ENCODE measurements around the gene DDX46. TPM values are rescaled to one million over a fixed set of nuclear protein-coding genes. Genes with fewer than 3 reads are reported as not detected.

The DDX46 gene
- total and polyA plus RNA-seq, 3 donors from 2014 or later: 22.4 to 59.5 (median 53.0) TPM

GRCh38 chr5:134874831-134875655, 116.5 kb downstream of the DDX46 start:
- TF ChIP-seq, protein P1, sequence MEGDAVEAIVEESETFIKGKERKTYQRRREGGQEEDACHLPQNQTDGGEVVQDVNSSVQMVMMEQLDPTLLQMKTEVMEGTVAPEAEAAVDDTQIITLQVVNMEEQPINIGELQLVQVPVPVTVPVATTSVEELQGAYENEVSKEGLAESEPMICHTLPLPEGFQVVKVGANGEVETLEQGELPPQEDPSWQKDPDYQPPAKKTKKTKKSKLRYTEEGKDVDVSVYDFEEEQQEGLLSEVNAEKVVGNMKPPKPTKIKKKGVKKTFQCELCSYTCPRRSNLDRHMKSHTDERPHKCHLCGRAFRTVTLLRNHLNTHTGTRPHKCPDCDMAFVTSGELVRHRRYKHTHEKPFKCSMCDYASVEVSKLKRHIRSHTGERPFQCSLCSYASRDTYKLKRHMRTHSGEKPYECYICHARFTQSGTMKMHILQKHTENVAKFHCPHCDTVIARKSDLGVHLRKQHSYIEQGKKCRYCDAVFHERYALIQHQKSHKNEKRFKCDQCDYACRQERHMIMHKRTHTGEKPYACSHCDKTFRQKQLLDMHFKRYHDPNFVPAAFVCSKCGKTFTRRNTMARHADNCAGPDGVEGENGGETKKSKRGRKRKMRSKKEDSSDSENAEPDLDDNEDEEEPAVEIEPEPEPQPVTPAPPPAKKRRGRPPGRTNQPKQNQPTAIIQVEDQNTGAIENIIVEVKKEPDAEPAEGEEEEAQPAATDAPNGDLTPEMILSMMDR (IDR thresholded peaks at IDR 0.05): no peak
- TF ChIP-seq POLR2A (IDR thresholded peaks at IDR 0.05): no peak
- Histone ChIP-seq H3K4me3 (peak overlapping the region; percentile 85 to 91), H3K4me1 (peaks cover 6% of the 10 kb centered on the region), H3K9me3 (no peaks in the 10 kb centered on the region), H3K27me3 (no peaks in the 10 kb centered on the region), H3K36me3 (ENCODE audit: low read depth, missing control alignments) (no peaks in the 10 kb centered on the region), H3K27ac (peak overlapping the region; percentile 78 to 94)
- 3% methylated on average over 20 of the region's 20 CpGs for WGBS, 2 donors
- peak; percentile 80 for DNase-seq
- intact Hi-C loops (cut with DNase I; ENCODE audit: low total_unique reads): no loop called here

DNA sequence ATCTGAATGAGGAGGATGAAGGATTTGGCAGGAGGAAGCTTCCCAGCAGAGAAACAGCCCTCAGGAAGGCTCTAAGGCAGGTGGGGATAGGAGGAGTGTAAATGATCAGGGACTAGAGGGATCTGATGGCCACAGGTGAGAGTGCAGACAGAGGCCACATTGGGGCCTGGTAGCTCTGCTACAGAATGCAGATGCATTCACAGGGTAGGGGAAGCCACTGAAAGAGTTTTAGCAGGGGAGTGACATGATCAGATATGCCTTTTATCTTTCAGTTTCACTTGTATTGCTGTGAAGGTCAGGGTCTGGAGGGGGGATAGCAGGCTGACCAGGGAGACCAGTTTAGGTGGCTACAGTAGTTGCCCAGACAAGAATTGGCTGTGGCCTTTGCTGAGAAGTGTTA, 118.6 kb downstream of the DDX46 start:
- Histone ChIP-seq H3K36me3 (ENCODE audit: low read depth, missing control alignments) (no peaks in the 10 kb centered on the region), H3K9me3 (no peaks in the 10 kb centered on the region), H3K27ac (no peak overlapping the region), H3K27me3 (no peaks in the 10 kb centered on the region), H3K4me3 (no peak overlapping the region), H3K4me1 (peaks cover 6% of the 10 kb centered on the region)
- TF ChIP-seq, protein P1 (IDR thresholded peaks at IDR 0.05): no peak
- no peak for TF ChIP-seq POLR2A (IDR thresholded peaks at IDR 0.05)
- no peak for DNase-seq
- intact Hi-C loops (cut with DNase I; ENCODE audit: low total_unique reads): no loop called here

- no peak for DNase-seq
- TF ChIP-seq, protein P1 (IDR thresholded peaks at IDR 0.05): no peak
- TF ChIP-seq POLR2A (IDR thresholded peaks at IDR 0.05): no peak
- Histone ChIP-seq H3K9me3 (no peaks in the 10 kb centered on the region), H3K4me3 (no peak overlapping the region), H3K4me1 (peaks cover 6% of the 10 kb centered on the region), H3K27me3 (no peaks in the 10 kb centered on the region), H3K27ac (no peak overlapping the region), H3K36me3 (ENCODE audit: low read depth, missing control alignments) (no peaks in the 10 kb centered on the region)
- 84 to 92% methylated on average over 3 of the region's 3 CpGs for WGBS, 2 donors
- intact Hi-C loops (cut with DNase I; ENCODE audit: low total_unique reads): no loop called here
Observed at GRCh38 chr5:134878403-134878802, 119.8 kb downstream of the DDX46 start.

DNA sequence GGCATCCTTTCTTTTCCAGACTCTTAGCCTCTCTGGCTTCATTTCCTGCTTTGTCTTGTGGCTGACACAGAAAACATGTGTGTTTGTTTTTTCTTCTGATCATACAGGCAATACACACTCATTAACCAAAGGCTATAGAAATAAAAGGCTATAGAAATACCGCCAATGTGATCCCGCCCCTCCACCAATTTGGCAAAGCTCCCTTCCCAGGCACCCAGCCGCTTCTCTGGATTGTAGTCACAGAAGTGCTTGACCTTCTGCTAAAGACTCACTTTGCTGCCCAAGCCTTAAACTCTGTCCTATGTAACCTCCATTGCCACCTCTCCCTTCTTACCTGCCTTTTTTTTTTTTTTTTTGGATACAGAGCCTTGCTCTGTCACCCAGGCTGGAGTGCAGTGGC, 120.9 kb downstream of the DDX46 start:
- Histone ChIP-seq H3K9me3 (no peaks in the 10 kb centered on the region), H3K27me3 (no peaks in the 10 kb centered on the region), H3K27ac (no peak overlapping the region), H3K4me1 (peaks cover 6% of the 10 kb centered on the region), H3K4me3 (no peak overlapping the region), H3K36me3 (ENCODE audit: low read depth, missing control alignments) (no peaks in the 10 kb centered on the region)
- no peak for DNase-seq
- intact Hi-C loops (cut with DNase I; ENCODE audit: low total_unique reads): no loop called here
- WGBS, 2 donors: 82 to 92% methylated on average over 3 of the region's 3 CpGs
- no peak for TF ChIP-seq POLR2A (IDR thresholded peaks at IDR 0.05)
- TF ChIP-seq, protein P1 (IDR thresholded peaks at IDR 0.05): no peak

Small RNA genes lying within 50 kb of the gene (small RNA-seq; reads per million reads assigned to genes)
- 0 reads per million in 2 donors for gene RNU6-757P

Other genes with a start within 250 kb of the DDX46 start
- gene JADE2, start 233.1 kb upstream of the DDX46 start, total RNA-seq: 10 to 100 TPM; 54.5 to 67.2 TPM
- 26.0 TPM for gene JADE2, start 233.1 kb upstream of the DDX46 start, polyA plus RNA-seq (ENCODE audit: insufficient read depth, low read depth, low replicate concordance)
- gene SAR1B, start 126.0 kb upstream of the DDX46 start, total RNA-seq: 10 to 100 TPM; 34.7 to 37.2 TPM
- gene SAR1B, start 126.0 kb upstream of the DDX46 start, polyA plus RNA-seq (ENCODE audit: insufficient read depth, low read depth, low replicate concordance): 112 TPM
- 10 to 100 TPM; 13.7 to 16.7 TPM for gene SEC24A, start 110.0 kb upstream of the DDX46 start, total RNA-seq
- gene SEC24A, start 110.0 kb upstream of the DDX46 start, polyA plus RNA-seq (ENCODE audit: insufficient read depth, low read depth, low replicate concordance): 10.3 TPM
- 10 to 100 TPM; 36.9 to 53.2 TPM for gene CAMLG, start 20.2 kb upstream of the DDX46 start, total RNA-seq
- gene CAMLG, start 20.2 kb upstream of the DDX46 start, polyA plus RNA-seq (ENCODE audit: insufficient read depth, low read depth, low replicate concordance): 102 TPM
- gene C5orf24, start 87.2 kb downstream of the DDX46 start, total RNA-seq: 10 to 100 TPM; 48.1 to 53.6 TPM
- gene C5orf24, start 87.2 kb downstream of the DDX46 start, polyA plus RNA-seq (ENCODE audit: insufficient read depth, low read depth, low replicate concordance): 34.6 TPM
- gene TXNDC15, start 115.6 kb downstream of the DDX46 start, total RNA-seq: 10 to 100 TPM; 47.8 to 68.1 TPM
- gene TXNDC15, start 115.6 kb downstream of the DDX46 start, polyA plus RNA-seq (ENCODE audit: insufficient read depth, low read depth, low replicate concordance): 64.2 TPM
- 10 to 100 TPM; 13.4 to 17.6 TPM for gene PCBD2, start 146.4 kb downstream of the DDX46 start, total RNA-seq
- gene PCBD2, start 146.4 kb downstream of the DDX46 start, polyA plus RNA-seq (ENCODE audit: insufficient read depth, low read depth, low replicate concordance): 5.9 TPM
- gene CATSPER3, start 209.1 kb downstream of the DDX46 start, total RNA-seq: 10 to 100 TPM; 11.8 to 21.7 TPM
- 56.6 TPM for gene CATSPER3, start 209.1 kb downstream of the DDX46 start, polyA plus RNA-seq (ENCODE audit: insufficient read depth, low read depth, low replicate concordance)

Data from testis (tissue), 3 donors.